Trophoblast cell (in vitro differentiated cells and primary cell): Measurements from ENCODE around the gene NF2.

Source experiments
- DNase-seq, 2 donors: peaks; one replicate each; pipeline ENCODE4 v3.0.0-alpha.2; 2016
- H2AFZ ChIP-seq: 2 replicates; pipeline ENCODE4 v1.6.1; 2013; ENCODE audit warnings: low read length, moderate library complexity, mild to moderate bottlenecking; ENCODE audit not compliant: insufficient read depth, poor library complexity
- H2AK5ac ChIP-seq: 2 replicates; pipeline ENCODE4 v1.6.1; 2013; ENCODE audit warnings: mild to moderate bottlenecking, low read length
- H2BK120ac ChIP-seq: 2 replicates; pipeline ENCODE4 v1.6.1; 2013; ENCODE audit warnings: low read length, mild to moderate bottlenecking, moderate library complexity; ENCODE audit not compliant: insufficient read depth, poor library complexity
- H2BK12ac ChIP-seq: 2 replicates; pipeline ENCODE4 v1.6.1; 2013; ENCODE audit warnings: mild to moderate bottlenecking, low read length, moderate library complexity
- H2BK5ac ChIP-seq: 2 replicates; pipeline ENCODE4 v1.6.1; 2013; ENCODE audit warnings: low read length, low read depth, moderate library complexity, mild to moderate bottlenecking; ENCODE audit not compliant: poor library complexity
- H3K14ac ChIP-seq: 2 replicates; pipeline ENCODE4 v1.6.1; 2013; ENCODE audit warnings: mild to moderate bottlenecking, low read length
- H3K18ac ChIP-seq: 2 replicates; pipeline ENCODE4 v1.6.1; 2013; ENCODE audit warnings: mild to moderate bottlenecking, low read length
- H3K23ac ChIP-seq: 2 replicates; pipeline ENCODE4 v1.6.1; 2013; ENCODE audit warnings: low read length
- H3K27ac ChIP-seq: 2 replicates; pipeline ENCODE4 v1.5.1; 2013; ENCODE audit warnings: low read depth, mild to moderate bottlenecking, inconsistent platforms, low read length, moderate library complexity
- H3K27me3 ChIP-seq: 2 replicates; pipeline ENCODE4 v1.6.1; 2013; ENCODE audit warnings: inconsistent platforms, mild to moderate bottlenecking, low read length, moderate library complexity; ENCODE audit not compliant: insufficient read depth
- H3K36me3 ChIP-seq, 2 experiments: 1 replicate in 1 of 2; 2 replicates in 1 of 2; pipeline ENCODE4 v1.6.1; 2013; ENCODE audit warnings: low read length in 2 of 2, mild to moderate bottlenecking in 2 of 2, moderate library complexity in 1 of 2; ENCODE audit not compliant: insufficient read depth in 2 of 2, control insufficient read depth in 1 of 2
- H3K4ac ChIP-seq: 2 replicates; pipeline ENCODE4 v1.6.1; 2013; ENCODE audit warnings: low read depth, mild to moderate bottlenecking, low read length, moderate library complexity
- H3K4me1 ChIP-seq, 2 experiments: 1 replicate in 1 of 2; 2 replicates in 1 of 2; pipeline ENCODE4 v1.6.1; 2013; ENCODE audit warnings: low read length in 2 of 2, mild to moderate bottlenecking in 2 of 2, moderate library complexity in 1 of 2; ENCODE audit not compliant: insufficient read depth in 2 of 2, control insufficient read depth in 1 of 2
- H3K4me2 ChIP-seq: 2 replicates; pipeline ENCODE4 v1.6.1; 2013; ENCODE audit warnings: inconsistent platforms, mild to moderate bottlenecking, low read length, moderate library complexity
- H3K4me3 ChIP-seq: 2 replicates; pipeline ENCODE4 v1.5.1; 2013; ENCODE audit warnings: mild to moderate bottlenecking, low read depth, low read length, inconsistent platforms
- H3K79me1 ChIP-seq: one replicate; pipeline ENCODE4 v1.6.1; 2013; ENCODE audit warnings: low read length
- H3K79me2 ChIP-seq: 2 replicates; pipeline ENCODE4 v1.6.1; 2013; ENCODE audit warnings: low read length, mild to moderate bottlenecking; ENCODE audit not compliant: control insufficient read depth, insufficient read depth, poor library complexity
- H3K9ac ChIP-seq: 2 replicates; pipeline ENCODE4 v1.6.1; 2013; ENCODE audit warnings: mild to moderate bottlenecking, low read length
- H3K9me3 ChIP-seq: 2 replicates; pipeline ENCODE4 v1.6.1; 2013; ENCODE audit warnings: low read depth, mild to moderate bottlenecking, control low read depth, inconsistent platforms, low read length; ENCODE audit not compliant: insufficient read depth
- H4K12ac ChIP-seq: 2 replicates; pipeline ENCODE4 v1.6.1; 2013; ENCODE audit warnings: low read depth, mild to moderate bottlenecking, low read length, moderate library complexity
- H4K8ac ChIP-seq: 2 replicates; pipeline ENCODE4 v1.6.1; 2013; ENCODE audit warnings: low read depth, mild to moderate bottlenecking, low read length, moderate library complexity
- H4K91ac ChIP-seq: one replicate; pipeline ENCODE4 v1.6.1; 2013; ENCODE audit warnings: low read depth, mild to moderate bottlenecking, low read length, moderate library complexity
- WGBS: extraction: QIAGEN DNeasy Blood & Tissue Kit; methylation state at CpG from one replicate; pipeline ENCODE4 v1.1.7; 2013; ENCODE audit warnings: missing lambda C conversion rate; ENCODE audit not compliant: insufficient read length, insufficient coverage; ENCODE audit errors: extremely low coverage; 5-methylcytosine and 5-hydroxymethylcytosine counted together

The NF2 gene

DNA sequence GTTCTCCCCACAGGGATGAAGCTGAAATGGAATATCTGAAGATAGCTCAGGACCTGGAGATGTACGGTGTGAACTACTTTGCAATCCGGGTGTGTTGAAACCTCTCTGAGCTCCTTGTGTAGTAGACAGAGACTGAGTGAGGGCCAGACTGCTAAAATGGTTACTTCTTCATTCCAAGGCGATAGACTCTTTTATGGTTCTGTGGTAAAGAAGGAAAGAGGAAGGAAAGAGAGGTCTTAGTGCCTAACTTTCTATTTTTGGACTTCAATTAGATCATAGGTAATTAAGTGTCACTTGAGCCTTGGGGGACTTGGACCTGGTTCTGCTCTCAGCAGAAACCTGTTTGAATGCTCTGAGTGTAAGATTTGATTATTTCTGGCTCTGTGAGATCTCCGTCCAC, 54.7 kb downstream of the NF2 start:
- no peaks in the 10 kb centered on the region for H3K27me3 ChIP-seq
- no peak overlapping the region for H3K18ac ChIP-seq
- no peak overlapping the region for H4K91ac ChIP-seq
- no peak overlapping the region for H3K4me3 ChIP-seq
- H3K79me2 ChIP-seq: no peaks in the 10 kb centered on the region
- no peak overlapping the region for H2AFZ ChIP-seq
- no peak overlapping the region for H3K14ac ChIP-seq
- H3K4me1 ChIP-seq: no peaks in the 10 kb centered on the region
- H4K8ac ChIP-seq: no peak overlapping the region
- H3K36me3 ChIP-seq: peaks cover 4 to 5% of the 10 kb centered on the region in 2 experiments
- H3K79me1 ChIP-seq: no peaks in the 10 kb centered on the region
- no peak overlapping the region for H2BK120ac ChIP-seq
- no peak overlapping the region for H2BK5ac ChIP-seq
- no peak overlapping the region for H3K4me2 ChIP-seq
- no peak overlapping the region for H3K27ac ChIP-seq
- no peak overlapping the region for H2BK12ac ChIP-seq
- peak in 1 of 2 donors; percentile 5 for DNase-seq
- H3K9ac ChIP-seq: no peak overlapping the region
- H3K23ac ChIP-seq: no peak overlapping the region
- peak overlapping the region; percentile 32 for H4K12ac ChIP-seq
- H3K9me3 ChIP-seq: no peaks in the 10 kb centered on the region
- WGBS: no CpG with 5 or more reads among the region's 4 CpGs
- H3K4ac ChIP-seq: no peak overlapping the region
- no peak overlapping the region for H2AK5ac ChIP-seq

DNA sequence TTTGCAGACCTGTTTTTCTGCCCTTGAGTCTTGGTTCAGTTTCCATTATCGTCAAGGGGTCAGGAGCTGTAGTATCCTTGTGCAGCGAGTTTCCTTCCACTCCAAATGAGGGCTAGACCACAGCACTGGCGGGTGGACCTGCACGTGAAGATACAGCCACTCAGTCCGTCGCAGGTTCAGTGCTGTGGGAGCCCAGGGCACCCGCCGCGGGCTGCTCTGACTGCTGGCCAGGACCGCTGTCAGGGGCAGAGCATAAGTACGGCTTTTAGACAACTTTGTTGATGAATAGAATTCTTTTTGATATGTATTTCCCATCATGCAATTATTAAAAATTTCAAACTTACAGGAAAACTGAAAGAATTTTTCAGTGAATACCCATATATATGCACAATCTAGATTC, 56.6 kb downstream of the NF2 start:
- peaks cover 8 to 9% of the 10 kb centered on the region in 2 experiments for H3K36me3 ChIP-seq
- H3K27ac ChIP-seq: no peak overlapping the region
- H2BK12ac ChIP-seq: no peak overlapping the region
- H4K91ac ChIP-seq: no peak overlapping the region
- H3K4me2 ChIP-seq: no peak overlapping the region
- no peak overlapping the region for H3K9ac ChIP-seq
- no peak overlapping the region for H2BK120ac ChIP-seq
- no peaks in the 10 kb centered on the region for H3K79me1 ChIP-seq
- H3K4me1 ChIP-seq: peaks cover 0 to 3% of the 10 kb centered on the region in 2 experiments
- no peak overlapping the region for H2AFZ ChIP-seq
- H3K14ac ChIP-seq: no peak overlapping the region
- no peak overlapping the region for H4K8ac ChIP-seq
- no CpG with 5 or more reads among the region's 11 CpGs for WGBS
- H3K23ac ChIP-seq: no peak overlapping the region
- no peaks in the 10 kb centered on the region for H3K79me2 ChIP-seq
- no peak overlapping the region for H3K4me3 ChIP-seq
- no peak overlapping the region for H2AK5ac ChIP-seq
- H2BK5ac ChIP-seq: no peak overlapping the region
- no peak overlapping the region for H3K18ac ChIP-seq
- no peaks in the 10 kb centered on the region for H3K9me3 ChIP-seq
- H4K12ac ChIP-seq: no peak overlapping the region
- H3K4ac ChIP-seq: no peak overlapping the region
- no peak for DNase-seq
- H3K27me3 ChIP-seq: no peaks in the 10 kb centered on the region

GRCh38 chr22:29661336-29661735, 57.9 kb downstream of the NF2 start:
- Histone ChIP-seq H3K27ac (no peak overlapping the region), H3K79me2 (no peaks in the 10 kb centered on the region), H3K4me1 (peaks cover 0 to 3% of the 10 kb centered on the region in 2 experiments), H3K9me3 (no peaks in the 10 kb centered on the region), H2BK5ac (no peak overlapping the region), H3K4me3 (no peak overlapping the region), H4K12ac (no peak overlapping the region), H3K79me1 (no peaks in the 10 kb centered on the region), H2AFZ (no peak overlapping the region), H2BK120ac (no peak overlapping the region), H2BK12ac (no peak overlapping the region), H2AK5ac (no peak overlapping the region), H3K27me3 (no peaks in the 10 kb centered on the region), H3K18ac (no peak overlapping the region), H3K14ac (no peak overlapping the region), H3K9ac (no peak overlapping the region), H4K91ac (no peak overlapping the region), H4K8ac (no peak overlapping the region), H3K36me3 (peaks cover 7 to 9% of the 10 kb centered on the region in 2 experiments), H3K4ac (no peak overlapping the region), H3K23ac (no peak overlapping the region), H3K4me2 (no peak overlapping the region)
- no peak for DNase-seq
- no CpG with 5 or more reads among the region's 2 CpGs for WGBS

DNA sequence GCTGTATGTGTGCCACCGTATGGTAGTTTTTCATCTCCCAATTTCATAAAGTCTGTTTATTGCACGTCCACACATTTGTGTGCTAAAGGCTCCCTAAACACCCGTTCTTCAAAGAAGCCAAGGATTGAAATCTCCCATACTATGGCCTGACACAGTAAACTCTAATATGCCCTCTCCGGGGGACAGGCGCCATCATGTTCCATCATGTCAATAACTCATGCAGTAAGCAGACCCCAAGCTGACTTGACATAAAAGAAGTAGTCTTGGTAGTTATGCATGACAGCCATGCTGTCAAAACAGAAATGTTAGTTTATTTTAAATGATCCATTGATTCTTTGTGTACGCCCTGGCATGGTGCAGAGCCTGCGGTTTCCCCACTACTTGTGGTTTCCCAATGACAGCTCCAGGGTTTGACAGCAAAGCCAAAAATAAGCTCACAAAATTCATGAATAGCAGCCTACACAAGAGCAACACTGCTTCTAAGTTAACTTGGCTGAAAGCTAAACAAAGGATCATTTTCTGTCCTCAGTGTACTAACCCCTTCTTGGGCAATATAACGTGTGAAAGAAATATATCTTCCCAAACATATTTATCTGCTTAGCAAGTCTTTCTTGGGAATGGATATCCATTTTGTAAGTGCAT, 59.9 kb downstream of the NF2 start:
- Histone ChIP-seq H2AFZ (no peak overlapping the region), H2BK5ac (no peak overlapping the region), H4K8ac (no peak overlapping the region), H3K27me3 (no peaks in the 10 kb centered on the region), H3K36me3 (peaks cover 9 to 11% of the 10 kb centered on the region in 2 experiments), H3K4me1 (peaks cover 0 to 3% of the 10 kb centered on the region in 2 experiments), H3K27ac (no peak overlapping the region), H3K18ac (no peak overlapping the region), H3K79me2 (no peaks in the 10 kb centered on the region), H4K91ac (no peak overlapping the region), H3K9me3 (no peaks in the 10 kb centered on the region), H3K4me3 (no peak overlapping the region), H3K79me1 (no peaks in the 10 kb centered on the region), H2BK120ac (no peak overlapping the region), H3K23ac (no peak overlapping the region), H4K12ac (no peak overlapping the region), H2AK5ac (no peak overlapping the region), H3K9ac (no peak overlapping the region), H2BK12ac (no peak overlapping the region), H3K14ac (no peak overlapping the region), H3K4ac (no peak overlapping the region), H3K4me2 (no peak overlapping the region)
- WGBS: no CpG with 5 or more reads among the region's 8 CpGs
- DNase-seq: no peak
